ENCODE results near the gene CNN1.
A peak's percentile ranks its signal among the peaks of the same experiment; 100 is the strongest.
"Not testable (repeated sequence)": the region's sequence is repeated elsewhere in the genome, so short reads cannot be mapped to it uniquely, and the experiment has no call there.

The CNN1 gene

GRCh38 chr19:11566164-11566563 is 27.5 kb downstream of the CNN1 start:
- no peak for DNase-seq

GRCh38 chr19:11570039-11570462 is 31.4 kb downstream of the CNN1 start:
- no peak for DNase-seq

GRCh38 chr19:11573354-11573753 is 34.7 kb downstream of the CNN1 start:
- not testable (repeated sequence) for DNase-seq

- not testable (repeated sequence) for DNase-seq
Measured at GRCh38 chr19:11573763-11574162, 35.1 kb downstream of the CNN1 start.

DNA sequence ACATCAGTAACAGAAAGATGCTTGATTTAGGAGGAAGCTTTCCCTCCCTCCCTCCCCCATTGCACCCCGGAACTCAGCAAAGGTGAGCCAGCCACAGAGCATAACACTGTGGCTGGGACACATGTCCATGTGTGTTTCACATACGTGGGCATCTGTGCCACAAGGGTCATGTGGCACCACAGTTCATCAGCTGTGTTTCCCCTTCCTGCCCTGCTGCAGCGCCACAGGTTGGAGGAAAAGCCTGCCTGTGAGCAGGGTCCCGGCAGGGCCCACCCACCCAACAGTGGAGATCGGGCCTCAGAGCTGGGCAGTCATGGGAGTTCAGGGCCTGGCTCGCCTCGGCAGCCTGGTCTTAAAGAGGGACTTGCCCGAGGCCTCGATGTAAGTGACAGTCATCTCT is 36.0 kb downstream of the CNN1 start:
- DNase-seq, result no peak

GRCh38 chr19:11576227-11576626 is 37.6 kb downstream of the CNN1 start:
- no peak for DNase-seq

DNA sequence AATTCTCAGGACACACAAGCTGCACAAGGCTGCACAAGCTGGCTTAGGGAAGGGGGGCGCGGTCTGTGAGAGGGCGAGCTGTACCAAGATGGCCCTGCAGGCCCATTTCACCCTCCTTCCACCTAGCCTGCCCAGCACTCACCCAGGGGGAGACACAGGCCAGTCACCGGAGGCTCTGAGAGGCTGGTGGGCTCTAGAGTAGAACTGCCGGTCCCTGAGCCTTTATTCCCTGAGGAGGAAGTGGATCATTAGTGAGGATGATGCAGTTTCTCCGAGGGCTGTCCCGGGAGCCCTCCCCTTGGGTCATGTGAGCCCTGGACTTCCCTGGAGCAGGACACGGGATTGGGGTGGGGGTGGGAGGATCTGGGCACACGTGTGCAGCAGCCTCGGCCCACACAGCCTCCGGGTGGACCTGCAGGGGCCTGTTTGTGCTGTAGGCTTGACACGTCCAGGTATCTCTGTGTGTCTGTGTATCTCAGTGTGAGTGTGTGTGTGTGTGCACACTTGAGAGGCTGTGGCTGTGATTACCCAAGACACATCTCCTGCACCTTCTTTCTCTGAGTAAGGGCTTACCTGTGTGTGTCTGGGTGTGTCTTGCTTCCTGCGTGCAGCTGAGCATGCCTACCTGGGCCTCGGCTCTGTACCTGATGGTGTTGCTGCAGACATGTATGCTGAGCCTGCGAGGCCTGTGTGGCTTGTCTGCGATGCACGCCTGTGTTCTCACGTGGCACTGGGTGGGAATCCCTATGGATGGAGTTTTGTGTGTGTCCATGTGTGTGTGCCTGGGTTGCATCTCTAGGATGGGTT is 39.0 kb downstream of the CNN1 start, which contains the start of gene ACP5:
Gene ACP5, minus strand, starts transcription at position 195 of the 807 bp plus-strand sequence. CDS start 328 bp downstream, outside the sequence.
- DNase-seq, result no peak

DNA sequence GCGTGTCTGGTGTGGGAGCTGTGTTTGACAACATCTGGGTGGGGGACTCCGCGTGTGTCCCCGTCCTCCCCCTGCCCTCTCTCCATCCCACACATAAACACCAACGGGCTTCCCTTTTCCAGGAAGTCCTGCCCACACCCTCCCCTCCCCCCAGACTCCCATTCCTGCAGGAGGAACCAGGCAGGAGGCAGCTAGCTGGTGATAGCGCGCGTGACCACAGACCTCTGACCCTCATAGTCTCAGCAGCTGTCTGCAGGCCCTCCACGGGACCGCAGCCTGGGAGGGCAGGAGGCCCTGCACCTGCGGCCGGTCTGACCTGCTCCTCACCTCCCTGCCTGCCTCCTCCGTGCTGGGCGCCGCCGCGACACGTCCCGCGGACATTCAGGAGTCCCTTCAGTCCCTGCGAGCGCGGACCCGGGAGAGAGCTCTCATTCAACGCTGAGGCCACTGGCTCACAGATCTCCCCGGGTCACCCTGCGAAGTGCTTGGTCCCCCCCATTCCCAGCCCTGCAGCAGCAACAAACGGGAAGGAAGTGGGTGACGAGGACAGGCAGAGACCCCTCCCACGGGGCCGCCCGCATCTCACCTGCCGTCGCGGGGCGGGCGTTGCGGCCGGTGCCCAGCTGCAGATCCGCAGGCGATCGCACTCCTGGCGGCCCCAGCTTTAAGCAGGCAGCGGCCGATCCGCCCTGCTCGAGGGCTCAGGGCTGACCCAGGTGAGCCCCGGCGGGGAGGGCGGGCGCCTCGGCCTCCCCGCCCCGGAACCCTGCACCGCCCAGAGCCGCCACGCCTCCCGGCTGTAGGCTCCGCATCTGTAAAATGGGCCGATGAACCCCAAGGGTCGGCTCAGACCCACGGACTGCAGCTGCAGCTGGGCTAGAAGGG is 39.8 kb downstream of the CNN1 start:
- no peak for DNase-seq

DNA sequence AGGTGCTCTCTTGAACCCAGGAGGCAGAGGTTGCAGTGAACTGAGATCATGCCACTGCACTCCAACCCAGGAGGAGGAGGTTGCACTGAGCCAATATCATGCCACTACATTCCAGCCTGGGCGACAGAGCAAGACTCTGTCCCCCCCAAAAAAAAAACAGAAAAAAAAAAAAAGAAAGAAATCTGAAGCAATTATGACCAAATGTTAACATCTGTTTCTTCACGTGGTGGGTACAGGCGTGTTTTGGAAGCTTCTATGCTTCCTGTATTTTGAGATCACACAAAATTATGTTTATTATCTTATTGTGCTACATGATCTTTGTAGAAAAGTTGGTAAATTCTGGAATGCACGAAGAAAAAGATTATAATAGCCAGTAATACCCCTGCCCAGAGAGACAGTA is 41.5 kb downstream of the CNN1 start:
- DNase-seq, result no peak

GRCh38 chr19:11581740-11582139 is 43.1 kb downstream of the CNN1 start:
- DNase-seq, result no peak

GRCh38 chr19:11586331-11586730 is 47.7 kb downstream of the CNN1 start:
- DNase-seq, result no peak

DNA sequence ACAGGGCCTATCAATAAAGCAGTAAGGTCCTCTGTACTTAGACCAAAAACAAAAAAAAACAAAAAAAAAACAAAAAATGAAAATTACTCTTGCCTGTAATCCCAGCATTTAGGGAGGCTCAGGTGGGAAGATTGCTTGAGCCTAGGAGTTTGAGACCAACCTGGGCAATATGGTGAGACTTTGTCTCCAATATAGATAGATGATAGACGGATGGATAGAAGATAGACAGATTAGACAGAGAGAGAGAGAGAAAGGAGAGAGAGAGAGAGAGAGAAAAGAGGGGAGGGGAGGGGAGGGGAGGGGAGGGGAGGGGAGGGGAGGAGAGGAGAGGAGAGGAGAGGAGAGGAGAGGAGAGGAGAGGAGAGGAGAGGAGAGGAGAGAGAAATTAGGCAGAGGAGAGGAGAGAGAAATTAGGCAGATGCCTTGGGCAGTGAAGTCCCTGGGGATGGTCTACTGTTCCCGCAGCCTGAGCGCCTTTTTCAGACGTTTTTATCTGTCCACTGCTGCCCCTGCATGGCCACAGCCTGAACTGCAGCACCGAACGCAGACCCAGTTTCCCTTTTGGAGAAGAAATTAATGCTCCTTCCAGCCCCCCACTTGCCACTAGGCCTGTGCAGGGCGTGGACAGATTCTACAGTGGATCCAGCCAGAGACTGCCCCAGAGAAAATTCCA is 48.8 kb downstream of the CNN1 start:
- DNase-seq, result no peak

- DNase-seq, result no peak
Measured at GRCh38 chr19:11587975-11588631, 49.5 kb downstream of the CNN1 start.

- DNase-seq, result no peak
Measured at GRCh38 chr19:11594084-11594483, 55.4 kb downstream of the CNN1 start.

DNA sequence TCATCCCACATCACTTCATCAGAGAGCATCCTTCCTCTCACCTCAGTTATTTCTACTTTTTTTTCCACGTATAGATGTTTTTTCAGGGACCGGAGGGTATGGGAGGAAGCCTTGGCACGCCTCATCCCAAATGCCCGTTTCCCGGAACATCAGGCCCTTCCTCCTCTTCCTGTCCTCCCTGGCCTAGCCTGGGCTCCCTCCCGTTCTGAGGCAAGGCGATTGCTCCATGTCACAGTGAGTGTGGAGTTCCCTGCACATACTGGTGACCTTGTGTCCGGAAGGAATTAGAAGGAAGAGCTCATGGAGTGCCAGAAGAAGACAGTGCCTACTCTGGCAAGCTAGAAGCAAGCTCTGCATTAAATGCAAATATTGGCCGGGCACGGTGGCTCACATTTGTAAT is 57.5 kb downstream of the CNN1 start:
- DNase-seq, result no peak

- DNase-seq, result peak; percentile 80
Measured at GRCh38 chr19:11597202-11598102, 58.8 kb downstream of the CNN1 start, which contains the start of gene ZNF627. TSS of gene ZNF627 (plus strand) at chr19:11597483. CDS start at chr19:11597628, 145 bp downstream.

DNA sequence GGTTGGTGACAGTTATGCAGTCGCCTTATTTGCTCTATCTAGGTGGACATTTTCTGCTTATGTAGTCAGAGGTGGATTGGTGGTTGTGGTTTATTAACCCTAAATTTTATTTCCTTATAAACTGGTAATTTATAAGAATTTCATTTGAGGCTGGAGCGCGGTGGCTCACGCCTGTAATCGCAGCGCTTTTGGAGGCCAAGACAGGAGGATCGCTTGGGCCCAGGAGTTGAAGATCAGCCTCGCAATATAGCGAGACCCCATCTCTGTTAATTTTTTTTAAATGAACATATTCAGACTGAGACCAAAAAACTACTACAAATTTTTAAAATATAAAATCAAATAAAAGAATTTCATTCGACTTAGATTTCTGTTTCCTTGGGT is 59.4 kb downstream of the CNN1 start:
- DNase-seq, result no peak

- no peak for DNase-seq
Measured at GRCh38 chr19:11598746-11599145, 60.1 kb downstream of the CNN1 start.

DNA sequence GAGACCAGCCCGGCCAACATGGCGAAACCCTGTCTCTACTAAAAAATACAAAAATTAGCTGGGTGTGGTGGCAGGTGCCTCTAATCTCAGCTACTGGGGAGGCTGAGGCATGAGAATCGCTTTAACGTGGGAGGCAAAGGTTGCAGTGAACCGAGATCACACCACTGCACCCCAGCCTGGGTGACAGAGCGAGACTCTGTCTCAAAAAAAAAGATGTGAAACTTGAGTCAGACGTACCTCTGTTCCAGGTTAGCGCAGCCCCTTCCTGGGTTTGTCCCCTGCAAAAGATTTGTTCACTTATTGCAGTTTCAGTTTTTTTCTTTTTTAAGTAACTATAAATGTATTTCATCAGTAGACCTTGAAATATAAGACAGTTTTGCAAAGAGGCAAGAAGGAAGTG is 61.1 kb downstream of the CNN1 start:
- DNase-seq, result not testable (repeated sequence)
